ENCODE data around the gene PRCP. TPM values are rescaled to one million over a fixed set of nuclear protein-coding genes. Genes with fewer than 3 reads are reported as not detected.
"Not testable (repeated sequence)": the region's sequence is repeated elsewhere in the genome, so short reads cannot be mapped to it uniquely, and the experiment has no call there.

PRCP gene
- total RNA-seq, 1 experiment from 2014 or later: 25.1 TPM

DNA sequence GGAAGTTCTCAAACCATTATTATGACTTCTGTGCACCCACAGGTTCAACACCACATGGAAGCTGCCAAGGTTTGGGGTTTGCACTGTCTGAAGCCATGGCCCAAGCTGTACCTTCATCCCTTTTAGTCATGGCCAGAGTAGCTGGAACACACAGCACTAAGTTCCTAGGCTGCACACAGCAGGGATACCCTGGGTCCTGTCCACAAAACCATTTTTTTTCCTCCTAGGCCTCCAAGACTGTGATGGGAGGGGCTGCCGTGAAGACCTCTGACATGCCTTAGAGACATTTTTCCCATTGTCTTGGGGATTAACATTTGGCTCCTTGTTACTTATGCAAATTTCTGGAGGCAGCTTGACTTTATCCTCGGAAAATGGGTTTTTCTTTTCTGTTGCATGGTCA, 44.0 kb upstream of the PRCP start:
- Histone ChIP-seq H3K4me1 (ENCODE audit: insufficient read depth, low read length, poor library complexity, severe bottlenecking) (no peaks in the 10 kb centered on the region), H3K27ac (ENCODE audit: low read depth, low read length, poor library complexity, severe bottlenecking) (no peak overlapping the region), H3K27me3 (replicated peaks; ENCODE audit: insufficient read depth, low read depth, low read length, poor library complexity) (no peaks in the 10 kb centered on the region), H3K36me3 (ENCODE audit: insufficient read depth, low read length, poor library complexity, severe bottlenecking) (no peaks in the 10 kb centered on the region), H3K9me3 (ENCODE audit: low read depth, low read length, poor library complexity, severe bottlenecking) (no peaks in the 10 kb centered on the region), H3K4me3 (ENCODE audit: low read depth, low read length, poor library complexity, severe bottlenecking) (no peak overlapping the region)
- CTCF ChIA-PET: no interaction called here
- intact Hi-C loops (cut with micrococcal nuclease; ENCODE audit: unreplicated experiment): no loop called here
- TF ChIP-seq EZH2 (IDR thresholded peaks at IDR 0.05; ENCODE audit: borderline replicate concordance, low read depth, low read length, poor library complexity, severe bottlenecking): no peak
- TF ChIP-seq, protein P1, sequence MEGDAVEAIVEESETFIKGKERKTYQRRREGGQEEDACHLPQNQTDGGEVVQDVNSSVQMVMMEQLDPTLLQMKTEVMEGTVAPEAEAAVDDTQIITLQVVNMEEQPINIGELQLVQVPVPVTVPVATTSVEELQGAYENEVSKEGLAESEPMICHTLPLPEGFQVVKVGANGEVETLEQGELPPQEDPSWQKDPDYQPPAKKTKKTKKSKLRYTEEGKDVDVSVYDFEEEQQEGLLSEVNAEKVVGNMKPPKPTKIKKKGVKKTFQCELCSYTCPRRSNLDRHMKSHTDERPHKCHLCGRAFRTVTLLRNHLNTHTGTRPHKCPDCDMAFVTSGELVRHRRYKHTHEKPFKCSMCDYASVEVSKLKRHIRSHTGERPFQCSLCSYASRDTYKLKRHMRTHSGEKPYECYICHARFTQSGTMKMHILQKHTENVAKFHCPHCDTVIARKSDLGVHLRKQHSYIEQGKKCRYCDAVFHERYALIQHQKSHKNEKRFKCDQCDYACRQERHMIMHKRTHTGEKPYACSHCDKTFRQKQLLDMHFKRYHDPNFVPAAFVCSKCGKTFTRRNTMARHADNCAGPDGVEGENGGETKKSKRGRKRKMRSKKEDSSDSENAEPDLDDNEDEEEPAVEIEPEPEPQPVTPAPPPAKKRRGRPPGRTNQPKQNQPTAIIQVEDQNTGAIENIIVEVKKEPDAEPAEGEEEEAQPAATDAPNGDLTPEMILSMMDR (conservative IDR thresholded peaks at IDR 0.05; ENCODE audit: low read depth, low read length): no peak
- no peak for DNase-seq (ENCODE audit: low spot score)
- no TSS peak for BruUV-seq (replicated peaks)
- POLR2A ChIA-PET (ENCODE audit: low non-redundant PET): no interaction called here

DNA sequence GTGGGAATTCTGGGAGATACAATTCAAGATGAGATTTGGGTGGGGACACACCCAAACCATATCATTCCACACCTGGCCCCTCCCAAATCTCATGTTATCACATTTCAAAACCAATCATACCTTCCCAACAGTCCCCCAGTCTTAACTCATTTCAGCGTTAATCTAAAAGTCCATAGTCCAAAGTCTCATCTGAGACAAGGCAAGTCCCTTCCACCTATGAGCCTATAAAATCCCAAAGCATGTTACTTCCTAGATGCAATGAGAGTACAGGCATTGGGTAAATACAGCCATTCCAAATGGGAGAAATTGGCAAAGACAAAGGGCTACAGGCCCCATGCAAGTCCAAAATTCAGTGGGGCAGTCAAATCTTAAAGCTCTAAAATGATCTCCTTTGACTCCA, 43.2 kb upstream of the PRCP start:
- H3K27me3 ChIP-seq (replicated peaks; ENCODE audit: insufficient read depth, low read depth, low read length, poor library complexity); CTCF ChIA-PET; POLR2A ChIA-PET (ENCODE audit: low non-redundant PET); H3K4me1 ChIP-seq (ENCODE audit: insufficient read depth, low read length, poor library complexity, severe bottlenecking); BruUV-seq (replicated peaks); H3K27ac ChIP-seq (ENCODE audit: low read depth, low read length, poor library complexity, severe bottlenecking); DNase-seq (ENCODE audit: low spot score); H3K9me3 ChIP-seq (ENCODE audit: low read depth, low read length, poor library complexity, severe bottlenecking); intact Hi-C loops (cut with micrococcal nuclease; ENCODE audit: unreplicated experiment); H3K36me3 ChIP-seq (ENCODE audit: insufficient read depth, low read length, poor library complexity, severe bottlenecking); H3K4me3 ChIP-seq (ENCODE audit: low read depth, low read length, poor library complexity, severe bottlenecking): not testable (repeated sequence)

DNA sequence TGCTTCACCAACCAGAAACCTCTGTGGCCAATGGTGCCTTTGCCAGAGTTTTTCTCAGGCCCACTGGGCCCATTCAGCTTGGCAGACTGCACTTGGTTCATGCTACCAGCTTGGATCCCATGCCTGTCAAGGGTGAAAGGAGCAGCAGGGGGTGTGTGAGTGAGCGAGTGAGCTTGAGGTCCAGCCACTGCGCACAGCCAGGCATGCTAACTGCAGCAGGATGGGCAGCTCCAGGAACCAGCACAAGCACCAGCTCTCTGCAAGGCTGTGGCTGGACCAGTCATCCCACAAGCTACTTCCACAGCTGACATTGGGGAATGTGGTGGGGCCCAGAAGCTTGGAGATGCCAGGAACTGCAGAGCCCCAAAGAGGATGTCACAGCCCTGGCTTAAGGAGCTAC, 42.1 kb upstream of the PRCP start:
- no peak overlapping the region for H3K27ac ChIP-seq (ENCODE audit: low read depth, low read length, poor library complexity, severe bottlenecking)
- H3K4me1 ChIP-seq (ENCODE audit: insufficient read depth, low read length, poor library complexity, severe bottlenecking): no peaks in the 10 kb centered on the region
- ChIA-PET POLR2A (ENCODE audit: low non-redundant PET) (no interaction called here), CTCF (no interaction called here)
- TF ChIP-seq, protein P1 (conservative IDR thresholded peaks at IDR 0.05; ENCODE audit: low read depth, low read length): no peak
- no peak for TF ChIP-seq EZH2 (IDR thresholded peaks at IDR 0.05; ENCODE audit: borderline replicate concordance, low read depth, low read length, poor library complexity, severe bottlenecking)
- DNase-seq (ENCODE audit: low spot score): no peak
- no peaks in the 10 kb centered on the region for H3K27me3 ChIP-seq (replicated peaks; ENCODE audit: insufficient read depth, low read depth, low read length, poor library complexity)
- no peaks in the 10 kb centered on the region for H3K9me3 ChIP-seq (ENCODE audit: low read depth, low read length, poor library complexity, severe bottlenecking)
- intact Hi-C loops (cut with micrococcal nuclease; ENCODE audit: unreplicated experiment): no loop called here
- no TSS peak for BruUV-seq (replicated peaks)
- no peaks in the 10 kb centered on the region for H3K36me3 ChIP-seq (ENCODE audit: insufficient read depth, low read length, poor library complexity, severe bottlenecking)
- H3K4me3 ChIP-seq (ENCODE audit: low read depth, low read length, poor library complexity, severe bottlenecking): no peak overlapping the region

DNA sequence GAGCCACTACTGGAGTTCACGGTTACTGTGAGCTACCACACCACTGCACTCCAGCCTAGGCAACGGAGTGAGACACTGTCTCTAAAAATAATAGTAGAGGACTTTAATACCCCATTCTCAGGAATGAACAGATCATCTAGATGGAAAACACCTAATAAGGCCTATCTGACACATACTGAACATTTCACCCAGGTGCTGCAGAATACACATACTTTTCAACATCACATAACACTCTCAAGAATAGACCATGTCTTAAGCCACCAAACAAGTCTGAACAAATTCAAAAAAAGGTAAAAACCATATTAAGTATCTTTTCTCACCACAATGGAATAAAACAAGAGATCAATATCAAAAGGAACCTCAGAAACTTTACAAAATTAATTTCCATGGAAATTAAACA, 39.2 kb upstream of the PRCP start:
- BruUV-seq (replicated peaks): no TSS peak
- no peak overlapping the region for H3K4me3 ChIP-seq (ENCODE audit: low read depth, low read length, poor library complexity, severe bottlenecking)
- POLR2A ChIA-PET (ENCODE audit: low non-redundant PET): interaction anchor here (0.5 kb wide), 1 partner anchor 15 kb away, joined by 6 read pairs; no protein-coding TSS in a partner anchor
- no peaks in the 10 kb centered on the region for H3K27me3 ChIP-seq (replicated peaks; ENCODE audit: insufficient read depth, low read depth, low read length, poor library complexity)
- CTCF ChIA-PET: no interaction called here
- no peak for TF ChIP-seq EZH2 (IDR thresholded peaks at IDR 0.05; ENCODE audit: borderline replicate concordance, low read depth, low read length, poor library complexity, severe bottlenecking)
- TF ChIP-seq, protein P1 (conservative IDR thresholded peaks at IDR 0.05; ENCODE audit: low read depth, low read length): no peak
- no peaks in the 10 kb centered on the region for H3K9me3 ChIP-seq (ENCODE audit: low read depth, low read length, poor library complexity, severe bottlenecking)
- intact Hi-C loops (cut with micrococcal nuclease; ENCODE audit: unreplicated experiment): no loop called here
- no peaks in the 10 kb centered on the region for H3K4me1 ChIP-seq (ENCODE audit: insufficient read depth, low read length, poor library complexity, severe bottlenecking)
- no peak overlapping the region for H3K27ac ChIP-seq (ENCODE audit: low read depth, low read length, poor library complexity, severe bottlenecking)
- DNase-seq (ENCODE audit: low spot score): no peak
- no peaks in the 10 kb centered on the region for H3K36me3 ChIP-seq (ENCODE audit: insufficient read depth, low read length, poor library complexity, severe bottlenecking)
